Upper lobe of left lung (tissue), 6 donors: ENCODE results near the gene TMEM132E. TPM values are rescaled to one million over a fixed set of nuclear protein-coding genes. Genes with fewer than 3 reads are reported as not detected.

Experiments used
- ATAC-seq, 2 donors: fragments of 200-7000 bp; cut with Tn5 transposase; one replicate each; pipeline ENCODE4 v1.9.1; 2022; ENCODE audit warnings: mild to moderate bottlenecking in 2 of 2, moderate library complexity in 2 of 2; ENCODE audit not compliant: low FRiP score in 2 of 2
- DNase-seq, 2 donors: peaks; one replicate each; pipeline ENCODE4 v3.0.0-alpha.2; 2019 to 2020
- H3K27ac ChIP-seq, 4 donors: fragments of 200-600 bp; sonication (generic); one replicate each; pipeline ENCODE4 v1.5.1; 2016 to 2019
- H3K27me3 ChIP-seq, 4 donors: fragments of 200-600 bp; sonication (generic); one replicate each; pipeline ENCODE4 v1.5.1; 2017 to 2019
- H3K36me3 ChIP-seq, 4 donors: fragments of 200-600 bp; sonication (generic); one replicate each; pipeline ENCODE4 v1.5.1; 2016 to 2019
- H3K4me1 ChIP-seq, 4 donors: fragments of 200-600 bp; sonication (generic); one replicate each; pipeline ENCODE4 v1.5.1; 2018 to 2019
- H3K4me3 ChIP-seq, 4 donors: fragments of 200-600 bp; sonication (generic); one replicate each; pipeline ENCODE4 v1.5.1; 2017 to 2019; ENCODE audit warnings: mild to moderate bottlenecking in 2 of 4, moderate library complexity in 1 of 4
- H3K9me3 ChIP-seq, 4 donors: fragments of 200-600 bp; sonication (generic); one replicate each; pipeline ENCODE4 v1.5.1; 2018 to 2019
- CTCF ChIP-seq, 6 experiments: fragments of 450-650 bp in 4 of 6; fragments of 200-600 bp in 2 of 6; sonication (generic) in 2 of 6; IDR thresholded peaks; one replicate each; pipeline ENCODE4 v1.5.1; 2016 to 2019; ENCODE audit warnings: antibody characterized with exemption in 6 of 6
- EP300 ChIP-seq, 4 donors: sonication (generic); formaldehyde crosslinking; IDR thresholded peaks; one replicate each; pipeline ENCODE4 v1.5.1; 2017; ENCODE audit warnings: antibody characterized with exemption in 4 of 4, control low read depth in 2 of 4
- POLR2A ChIP-seq, 4 donors: fragments of 450-650 bp; IDR thresholded peaks; one replicate each; pipeline ENCODE4 v1.5.1; 2016 to 2017; ENCODE audit warnings: antibody characterized with exemption in 4 of 4, mild to moderate bottlenecking in 2 of 4
- POLR2AphosphoS5 ChIP-seq, 2 donors: sonication (generic); formaldehyde crosslinking; IDR thresholded peaks; one replicate each; pipeline ENCODE4 v1.5.1; 2017; ENCODE audit warnings: antibody characterized with exemption in 2 of 2
- WGBS, 2 donors: methylation state at CpG; one replicate each; pipeline ENCODE4 v1.1.5; 2017 to 2018; 5-methylcytosine and 5-hydroxymethylcytosine counted together
- total RNA-seq, 6 donors: library from RNA; depleted of rRNA in 4 of 6; stranded (reverse); fragments of >200 nt in 4 of 6; gene quantifications; one replicate each; pipeline versions ENCODE4 v1.1.0 to v1.2.1, GENCODE V29; 2016 to 2021
- donor health status: DM: no; HTN: no; CAD: no; lungs with moderate emphysema.
- donor health status: DM: no; HTN: yes; CAD: no; lungs with severe emphysema.

The TMEM132E gene
- total RNA-seq, 6 donors from 2014 or later = 0.06 to 0.17 TPM; not detected in 4

GRCh38 chr17:34568953-34569352 lies 10.4 kb upstream of the TMEM132E start:
- no peak for DNase-seq
- Histone ChIP-seq H3K4me1 (no peaks in the 10 kb centered on the region), H3K4me3 (no peak overlapping the region), H3K9me3 (no peaks in the 10 kb centered on the region), H3K27me3 (no peaks in the 10 kb centered on the region), H3K36me3 (no peaks in the 10 kb centered on the region), H3K27ac (no peak overlapping the region)
- 82 to 84% methylated on average over 6 of the region's 6 CpGs for WGBS, 2 donors
- TF ChIP-seq CTCF (IDR thresholded peaks at IDR 0.05) = no peak
- no peak for TF ChIP-seq POLR2A (IDR thresholded peaks at IDR 0.05)
- TF ChIP-seq POLR2AphosphoS5 (IDR thresholded peaks at IDR 0.05) = no peak
- no peak for TF ChIP-seq EP300 (IDR thresholded peaks at IDR 0.05)
- ATAC-seq = no peak

- no peaks in the 10 kb centered on the region for H3K36me3 ChIP-seq
- DNase-seq (no peak), ATAC-seq (no peak)
- no peak overlapping the region for H3K27ac ChIP-seq
- no peak overlapping the region for H3K4me3 ChIP-seq
- H3K27me3 ChIP-seq = no peaks in the 10 kb centered on the region
- 49 to 89% methylated on average over 2 of the region's 2 CpGs for WGBS, 2 donors
- no peaks in the 10 kb centered on the region for H3K4me1 ChIP-seq
- TF ChIP-seq EP300 (IDR thresholded peaks at IDR 0.05) = no peak
- no peaks in the 10 kb centered on the region for H3K9me3 ChIP-seq
Measured at GRCh38 chr17:34569591-34569990, 9.8 kb upstream of the TMEM132E start.

GRCh38 chr17:34570506-34570905 lies 8.9 kb upstream of the TMEM132E start:
- Histone ChIP-seq H3K36me3 (no peaks in the 10 kb centered on the region), H3K4me1 (no peaks in the 10 kb centered on the region), H3K9me3 (no peaks in the 10 kb centered on the region), H3K4me3 (no peak overlapping the region), H3K27ac (no peak overlapping the region), H3K27me3 (no peaks in the 10 kb centered on the region)
- no peak for ATAC-seq
- TF ChIP-seq POLR2AphosphoS5 (IDR thresholded peaks at IDR 0.05) (no peak), CTCF (IDR thresholded peaks at IDR 0.05) (no peak), EP300 (IDR thresholded peaks at IDR 0.05) (no peak), POLR2A (IDR thresholded peaks at IDR 0.05) (no peak)
- DNase-seq = no peak
- 23 to 25% methylated on average over 2 of the region's 2 CpGs for WGBS, 2 donors

GRCh38 chr17:34571428-34572130 lies 7.8 kb upstream of the TMEM132E start:
- no peak overlapping the region for H3K27ac ChIP-seq
- no peak overlapping the region for H3K4me3 ChIP-seq
- H3K4me1 ChIP-seq = no peaks in the 10 kb centered on the region
- ATAC-seq (no peak), DNase-seq (no peak)
- no peaks in the 10 kb centered on the region for H3K27me3 ChIP-seq
- 37 to 47% methylated on average over 11 to 12 of the region's 12 CpGs for WGBS, 2 donors
- no peaks in the 10 kb centered on the region for H3K36me3 ChIP-seq
- H3K9me3 ChIP-seq = no peaks in the 10 kb centered on the region
- TF ChIP-seq POLR2AphosphoS5 (IDR thresholded peaks at IDR 0.05) (no peak), EP300 (IDR thresholded peaks at IDR 0.05) (no peak), POLR2A (IDR thresholded peaks at IDR 0.05) (no peak), CTCF (IDR thresholded peaks at IDR 0.05) (no peak)

GRCh38 chr17:34572483-34572882 lies 6.9 kb upstream of the TMEM132E start:
- WGBS, 2 donors = 26 to 69% methylated on average over 1 of the region's 1 CpG
- no peaks in the 10 kb centered on the region for H3K9me3 ChIP-seq

More at GRCh38 chr17:34572483-34572882, 6.9 kb upstream of the TMEM132E start:
- H3K36me3 ChIP-seq = no peaks in the 10 kb centered on the region
- ATAC-seq (no peak), DNase-seq (no peak)
- no peak overlapping the region for H3K4me3 ChIP-seq
- H3K4me1 ChIP-seq = no peaks in the 10 kb centered on the region
- TF ChIP-seq CTCF (IDR thresholded peaks at IDR 0.05) (no peak), EP300 (IDR thresholded peaks at IDR 0.05) (no peak), POLR2A (IDR thresholded peaks at IDR 0.05) (no peak), POLR2AphosphoS5 (IDR thresholded peaks at IDR 0.05) (no peak)
- H3K27ac ChIP-seq = no peak overlapping the region
- no peaks in the 10 kb centered on the region for H3K27me3 ChIP-seq
